Keratinocyte (primary cell): ENCODE measurements around the gene RGS9. TPM values are rescaled to one million over a fixed set of nuclear protein-coding genes. Genes with fewer than 3 reads are reported as not detected.

Source experiments
- DNase-seq: peaks from one replicate; pipeline ENCODE4 v3.0.0-alpha.2; 2011; ENCODE audit warnings: low read depth, missing footprints, low spot score
- FAIRE-seq: peaks from 2 replicates; lab custom pipeline; 2011; peaks lifted over from hg19 to GRCh38; lab: Jason Lieb, UNC
- H2AFZ ChIP-seq: 2 replicates; pipeline ENCODE4 v1.6.0; 2012; ENCODE audit warnings: low read length, control low read depth, inconsistent platforms; ENCODE audit not compliant: control insufficient read depth
- H3K27ac ChIP-seq: 2 replicates; pipeline ENCODE4 v1.5.1; 2011; ENCODE audit warnings: low read length; ENCODE audit not compliant: control insufficient read depth, insufficient read depth
- H3K27me3 ChIP-seq: 3 replicates; pipeline ENCODE4 v1.6.0; 2011; ENCODE audit warnings: low read length; ENCODE audit not compliant: control insufficient read depth, insufficient read depth; ENCODE audit errors: extremely low read depth
- H3K36me3 ChIP-seq, 2 experiments: 2 replicates in 1 of 2; 3 replicates in 1 of 2; pipeline ENCODE4 v1.5.1; 2011; ENCODE audit warnings: low read length in 2 of 2, mild to moderate bottlenecking in 1 of 2; ENCODE audit not compliant: control insufficient read depth in 2 of 2, insufficient read depth in 2 of 2; ENCODE audit errors: extremely low read depth in 1 of 2
- H3K4me1 ChIP-seq: 3 replicates; pipeline ENCODE4 v1.5.1; 2011; ENCODE audit warnings: low read length; ENCODE audit not compliant: control insufficient read depth, insufficient read depth; ENCODE audit errors: extremely low read depth
- H3K4me2 ChIP-seq: 3 replicates; pipeline ENCODE4 v1.6.0; 2011; ENCODE audit warnings: low read depth, low read length; ENCODE audit not compliant: control insufficient read depth, insufficient read depth; ENCODE audit errors: extremely low read depth
- H3K4me3 ChIP-seq, 3 experiments: fragments of 200-600 bp in 1 of 3; sonication (generic) in 1 of 3; 2 replicates in 2 of 3; 3 replicates in 1 of 3; pipeline ENCODE4 v1.5.1; 2011 to 2016; ENCODE audit warnings: low read length in 3 of 3, mild to moderate bottlenecking in 3 of 3, control low read depth in 2 of 3, inconsistent platforms in 1 of 3, low read depth in 1 of 3, mixed read lengths in 1 of 3, mixed run types in 1 of 3, moderate library complexity in 1 of 3; ENCODE audit not compliant: control insufficient read depth in 2 of 3, insufficient read depth in 2 of 3; ENCODE audit errors: extremely low read depth in 1 of 3
- H3K79me2 ChIP-seq: 2 replicates; pipeline ENCODE4 v1.6.0; 2012; ENCODE audit warnings: low read length; ENCODE audit not compliant: control insufficient read depth, insufficient read depth
- H3K9ac ChIP-seq: 3 replicates; pipeline ENCODE4 v1.6.0; 2011; ENCODE audit warnings: low read length; ENCODE audit not compliant: control insufficient read depth, insufficient read depth; ENCODE audit errors: extremely low read depth
- H3K9me1 ChIP-seq: 3 replicates; pipeline ENCODE4 v1.6.0; 2011; ENCODE audit warnings: low read length; ENCODE audit not compliant: control insufficient read depth, insufficient read depth; ENCODE audit errors: extremely low read depth
- H3K9me3 ChIP-seq: 2 replicates; pipeline ENCODE4 v1.5.1; 2012; ENCODE audit warnings: low read depth, low read length; ENCODE audit not compliant: control insufficient read depth
- H4K20me1 ChIP-seq: 3 replicates; pipeline ENCODE4 v1.6.0; 2011; ENCODE audit warnings: low read length; ENCODE audit not compliant: control insufficient read depth, insufficient read depth; ENCODE audit errors: extremely low read depth
- CTCF ChIP-seq, 3 experiments: IDR thresholded peaks in 1 of 3; conservative IDR thresholded peaks in 1 of 3; optimal IDR thresholded peaks in 1 of 3; 2 replicates in 2 of 3; 3 replicates in 1 of 3; pipeline versions ENCODE3 to v1.5.1; 2011; ENCODE audit warnings: low read length in 3 of 3, mild to moderate bottlenecking in 3 of 3, moderate library complexity in 2 of 3, control low read depth in 1 of 3, inconsistent platforms in 1 of 3; ENCODE audit not compliant: insufficient read depth in 2 of 3; ENCODE audit errors: extremely low read depth in 1 of 3
- EZH2 ChIP-seq: IDR thresholded peaks from one replicate; pipeline ENCODE4 v1.6.1; 2012; ENCODE audit warnings: inconsistent platforms, mild to moderate bottlenecking, low read length, moderate library complexity
- dilution Hi-C: fragments of 300-500 bp; cut with MboI; formaldehyde crosslinking; loops from one replicate; pipeline ENCODE4 v1.7.0; 2020; ENCODE audit warnings: low sequenced_read_pairs; ENCODE audit not compliant: extremely low pct_ligation_motif_present
- polyA plus RNA-seq, 5 experiments: library from polyadenylated mRNA; depleted of rRNA in 3 of 5; stranded (reverse) in 3 of 5; stranded (forward) in 1 of 5; unstranded in 1 of 5; fragments of >200 nt; gene quantifications; 1 replicate in 1 of 5; 2 replicates in 3 of 5; 3 replicates in 1 of 5; pipeline versions ENCODE4 v1.2.1 to v1.2.3, GENCODE V29; 2011 to 2012; ENCODE audit warnings: missing spikeins in 2 of 5, low read depth in 1 of 5, low replicate concordance in 1 of 5

The RGS9 gene
- polyA plus RNA-seq, 1 donor (not counting 4 experiments of a cell fraction or from before 2014, with no cell fraction given) = 4.8 TPM

DNA sequence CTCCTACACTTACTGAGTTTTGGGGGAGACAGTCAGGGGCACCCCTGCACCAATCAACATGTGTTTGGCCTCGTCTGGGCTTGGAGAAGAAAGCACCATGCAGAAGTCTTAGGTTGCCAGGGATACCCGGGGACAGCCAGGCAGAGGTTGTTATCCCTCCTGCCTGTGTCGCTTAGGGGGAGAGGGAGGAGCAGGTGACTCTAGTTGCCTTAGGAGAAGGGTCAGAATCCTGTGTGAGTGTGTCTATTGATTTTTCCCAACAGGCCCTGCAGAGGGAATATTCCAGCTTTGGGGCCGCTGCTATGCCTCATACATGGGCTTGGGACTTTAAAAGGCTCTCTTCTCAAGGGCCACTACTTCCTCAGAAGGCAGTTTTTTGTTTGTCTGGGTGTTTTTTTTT is 89.1 kb downstream of the RGS9 start:
- Histone ChIP-seq H2AFZ (no peak overlapping the region), H3K27me3 (peaks cover 4% of the 10 kb centered on the region), H4K20me1 (no peaks in the 10 kb centered on the region), H3K79me2 (no peaks in the 10 kb centered on the region), H3K27ac (no peak overlapping the region), H3K36me3 (no peaks in the 10 kb centered on the region), H3K4me3 (no peak overlapping the region), H3K9me1 (no peaks in the 10 kb centered on the region), H3K4me2 (no peak overlapping the region), H3K9me3 (no peaks in the 10 kb centered on the region), H3K4me1 (no peaks in the 10 kb centered on the region), H3K9ac (no peak overlapping the region)
- TF ChIP-seq EZH2 (no peak), CTCF (optimal IDR thresholded peaks at IDR 0.05 in 1 of 3, IDR thresholded peaks at IDR 0.05 in 1 of 3, conservative IDR thresholded peaks at IDR 0.05 in 1 of 3; ENCODE audit: extremely low read depth in 1 of 3, insufficient read depth in 2 of 3, low read length in 3 of 3) (no peak)
- DNase-seq (no peak), FAIRE-seq (no peak)
- dilution Hi-C loops = no loop called here

DNA sequence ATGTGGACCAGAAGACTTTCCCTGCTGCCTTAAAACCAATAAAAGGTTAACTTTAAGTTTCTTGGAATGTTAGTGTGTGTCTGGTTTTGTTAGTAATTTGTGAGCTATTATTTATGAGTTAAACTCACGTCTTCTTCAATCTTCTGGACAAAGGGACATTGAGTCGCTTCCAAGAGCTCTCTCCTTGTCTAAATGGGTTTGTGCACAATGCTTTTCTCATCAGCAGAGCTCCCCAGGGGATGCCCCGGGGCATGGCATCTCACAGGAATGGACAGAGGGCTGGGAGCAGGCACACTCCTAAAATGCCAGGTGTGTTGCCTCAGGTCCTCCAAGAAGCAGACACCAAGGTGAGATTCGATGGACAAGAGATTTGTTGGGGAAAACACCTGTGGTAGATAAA is 90.5 kb downstream of the RGS9 start:
- Histone ChIP-seq H3K9me3 (no peaks in the 10 kb centered on the region), H2AFZ (no peak overlapping the region), H3K4me3 (no peak overlapping the region), H3K4me1 (peaks cover 2% of the 10 kb centered on the region), H3K27ac (no peak overlapping the region), H3K79me2 (no peaks in the 10 kb centered on the region), H3K9me1 (no peaks in the 10 kb centered on the region), H4K20me1 (no peaks in the 10 kb centered on the region), H3K27me3 (peaks cover 4% of the 10 kb centered on the region), H3K9ac (no peak overlapping the region), H3K36me3 (no peaks in the 10 kb centered on the region), H3K4me2 (no peak overlapping the region)
- TF ChIP-seq EZH2 = no peak
- TF ChIP-seq CTCF (optimal IDR thresholded peaks at IDR 0.05 in 1 of 3, IDR thresholded peaks at IDR 0.05 in 1 of 3, conservative IDR thresholded peaks at IDR 0.05 in 1 of 3; ENCODE audit: extremely low read depth in 1 of 3, insufficient read depth in 2 of 3, low read length in 3 of 3) = no peak
- dilution Hi-C loops = no loop called here
- DNase-seq (no peak), FAIRE-seq (no peak)
